Activated naive CD8-positive, alpha-beta T cell treated with anti-CD3 and anti-CD28 coated beads, Interleukin-2, amount 50 U/mL, for 24 hours (primary cell): ENCODE data around the gene CCDC88C.

Experiments used
- ATAC-seq: fragments of 150-1000 bp; cut with Tn5 transposase; one replicate; pipeline ENCODE4 v1.10.0; 2021
- DNase-seq: peaks from one replicate; pipeline ENCODE4 v3.0.0; 2021
- H3K27ac Mint-ChIP-seq: one replicate; pipeline ENCODE4 v1.8.0; 2021; ENCODE audit warnings: mild to moderate bottlenecking, mixed read lengths
- H3K27me3 Mint-ChIP-seq: one replicate; pipeline ENCODE4 v1.8.0; 2021; ENCODE audit warnings: mixed read lengths
- H3K36me3 Mint-ChIP-seq: one replicate; pipeline ENCODE4 v1.8.0; 2021; ENCODE audit warnings: low read depth, mixed read lengths
- H3K4me1 Mint-ChIP-seq: one replicate; pipeline ENCODE4 v1.8.0; 2021; ENCODE audit warnings: mixed read lengths
- H3K4me3 Mint-ChIP-seq: one replicate; pipeline ENCODE4 v1.8.0; 2021; ENCODE audit warnings: mild to moderate bottlenecking, moderate library complexity, mixed read lengths
- H3K9me3 Mint-ChIP-seq: one replicate; pipeline ENCODE4 v1.8.0; 2021; ENCODE audit warnings: mixed read lengths

The CCDC88C gene

GRCh38 chr14:91380610-91381371 lies 36.8 kb downstream of the CCDC88C start:
- peaks cover 96% of the 10 kb centered on the region for H3K4me1 Mint-ChIP-seq
- H3K27ac Mint-ChIP-seq: peak overlapping the region; percentile 45
- ATAC-seq (no peak), DNase-seq (no peak)
- no peak overlapping the region for H3K4me3 Mint-ChIP-seq
- peaks cover 9% of the 10 kb centered on the region for H3K36me3 Mint-ChIP-seq
- H3K27me3 Mint-ChIP-seq: no peaks in the 10 kb centered on the region
- no peaks in the 10 kb centered on the region for H3K9me3 Mint-ChIP-seq

GRCh38 chr14:91380123-91380522 lies 37.5 kb downstream of the CCDC88C start:
- peak overlapping the region; percentile 45 for H3K27ac Mint-ChIP-seq
- no peak overlapping the region for H3K4me3 Mint-ChIP-seq
- ATAC-seq: no peak
- H3K9me3 Mint-ChIP-seq: no peaks in the 10 kb centered on the region
- peaks cover 97% of the 10 kb centered on the region for H3K4me1 Mint-ChIP-seq
- DNase-seq: no peak
- H3K36me3 Mint-ChIP-seq: peaks cover 8% of the 10 kb centered on the region
- no peaks in the 10 kb centered on the region for H3K27me3 Mint-ChIP-seq

- no peak overlapping the region for H3K4me3 Mint-ChIP-seq
- peaks cover 99% of the 10 kb centered on the region for H3K4me1 Mint-ChIP-seq
- H3K36me3 Mint-ChIP-seq: peaks cover 8% of the 10 kb centered on the region
- ATAC-seq (no peak), DNase-seq (no peak)
- peak overlapping the region; percentile 5 for H3K27ac Mint-ChIP-seq
- no peaks in the 10 kb centered on the region for H3K27me3 Mint-ChIP-seq
- H3K9me3 Mint-ChIP-seq: no peaks in the 10 kb centered on the region
Observed at GRCh38 chr14:91379579-91379932, 38.1 kb downstream of the CCDC88C start.

GRCh38 chr14:91378930-91379578 lies 38.6 kb downstream of the CCDC88C start:
- Mint-ChIP-seq H3K4me1 (peaks cover 100% of the 10 kb centered on the region), H3K27me3 (no peaks in the 10 kb centered on the region), H3K27ac (peak overlapping the region; percentile 86), H3K9me3 (no peaks in the 10 kb centered on the region), H3K36me3 (peaks cover 10% of the 10 kb centered on the region), H3K4me3 (no peak overlapping the region)
- ATAC-seq (no peak), DNase-seq (no peak)

- peak; percentile 72 for ATAC-seq
- Mint-ChIP-seq H3K4me1 (peaks cover 100% of the 10 kb centered on the region), H3K27ac (peak overlapping the region; percentile 86), H3K4me3 (peak overlapping the region; percentile 25), H3K36me3 (peaks cover 10% of the 10 kb centered on the region), H3K9me3 (no peaks in the 10 kb centered on the region), H3K27me3 (no peaks in the 10 kb centered on the region)
- DNase-seq: peak; percentile 64
Observed at GRCh38 chr14:91377700-91378652, 39.6 kb downstream of the CCDC88C start.

- H3K27ac Mint-ChIP-seq: peak overlapping the region; percentile 83
- H3K4me3 Mint-ChIP-seq: peak overlapping the region; percentile 66
- H3K9me3 Mint-ChIP-seq: no peaks in the 10 kb centered on the region
- H3K4me1 Mint-ChIP-seq: peaks cover 100% of the 10 kb centered on the region
- no peak for DNase-seq
- H3K36me3 Mint-ChIP-seq: peaks cover 10% of the 10 kb centered on the region
- no peak for ATAC-seq
- no peaks in the 10 kb centered on the region for H3K27me3 Mint-ChIP-seq
Observed at GRCh38 chr14:91376547-91377477, 40.8 kb downstream of the CCDC88C start.

- Mint-ChIP-seq H3K27ac (peak overlapping the region; percentile 60), H3K27me3 (no peaks in the 10 kb centered on the region), H3K4me1 (peaks cover 100% of the 10 kb centered on the region), H3K4me3 (no peak overlapping the region), H3K36me3 (peaks cover 8% of the 10 kb centered on the region), H3K9me3 (no peaks in the 10 kb centered on the region)
- no peak for DNase-seq
- ATAC-seq: no peak
Observed at GRCh38 chr14:91375720-91376452, 41.7 kb downstream of the CCDC88C start.

- DNase-seq (no peak), ATAC-seq (no peak)
- no peaks in the 10 kb centered on the region for H3K9me3 Mint-ChIP-seq
Observed at GRCh38 chr14:91374879-91375702, 42.5 kb downstream of the CCDC88C start.

GRCh38 chr14:91374287-91374878 lies 43.2 kb downstream of the CCDC88C start:
- H3K9me3 Mint-ChIP-seq: no peaks in the 10 kb centered on the region
- peak overlapping the region; percentile 54 for H3K4me3 Mint-ChIP-seq
- H3K36me3 Mint-ChIP-seq: peaks cover 7% of the 10 kb centered on the region
- H3K4me1 Mint-ChIP-seq: peaks cover 100% of the 10 kb centered on the region
- ATAC-seq (no peak), DNase-seq (no peak)
- no peaks in the 10 kb centered on the region for H3K27me3 Mint-ChIP-seq
- H3K27ac Mint-ChIP-seq: peak overlapping the region; percentile 74

More at GRCh38 chr14:91374879-91375702, 42.5 kb downstream of the CCDC88C start:
- H3K4me1 Mint-ChIP-seq: peaks cover 100% of the 10 kb centered on the region
- H3K27me3 Mint-ChIP-seq: no peaks in the 10 kb centered on the region
- peaks cover 8% of the 10 kb centered on the region for H3K36me3 Mint-ChIP-seq
- peak overlapping the region; percentile 54 for H3K4me3 Mint-ChIP-seq
- H3K27ac Mint-ChIP-seq: peak overlapping the region; percentile 74

- no peak for DNase-seq
- ATAC-seq: peak; percentile 47
- H3K4me1 Mint-ChIP-seq: peaks cover 99% of the 10 kb centered on the region
- H3K9me3 Mint-ChIP-seq: no peaks in the 10 kb centered on the region
- no peaks in the 10 kb centered on the region for H3K27me3 Mint-ChIP-seq
- H3K4me3 Mint-ChIP-seq: peak overlapping the region; percentile 54
- H3K27ac Mint-ChIP-seq: peak overlapping the region; percentile 74
- peaks cover 6% of the 10 kb centered on the region for H3K36me3 Mint-ChIP-seq
Observed at GRCh38 chr14:91373591-91374254, 43.9 kb downstream of the CCDC88C start.

- peaks cover 3% of the 10 kb centered on the region for H3K36me3 Mint-ChIP-seq
- peak; percentile 52 for ATAC-seq
Observed at GRCh38 chr14:91372671-91373495, 44.7 kb downstream of the CCDC88C start.

More at GRCh38 chr14:91372671-91373495, 44.7 kb downstream of the CCDC88C start:
- Mint-ChIP-seq H3K27ac (peak overlapping the region; percentile 74), H3K4me1 (peaks cover 99% of the 10 kb centered on the region), H3K4me3 (peak overlapping the region; percentile 54), H3K9me3 (no peaks in the 10 kb centered on the region), H3K27me3 (no peaks in the 10 kb centered on the region)
- DNase-seq: no peak
